Measurements from ENCODE around the gene MED10.

GRCh38 chr5:6322163-6322713 lies 56.1 kb downstream of the MED10 start:
- TF ChIP-seq POLR2A (IDR thresholded peaks at IDR 0.05) (no peak), CTCF (IDR thresholded peaks at IDR 0.05) (no peak), POLR2AphosphoS5 (IDR thresholded peaks at IDR 0.05) (no peak), EP300 (IDR thresholded peaks at IDR 0.05) (no peak)
